ENCODE results near the gene AOC2.
"Not testable (repeated sequence)": the region's sequence is repeated elsewhere in the genome, so short reads cannot be mapped to it uniquely, and the experiment has no call there.

GRCh38 chr17:42867694-42868261, 23.4 kb downstream of the AOC2 start:
- TF ChIP-seq EZH2 (IDR thresholded peaks at IDR 0.05; ENCODE audit: borderline replicate concordance, low read depth, low read length); POLR2AphosphoS5 (IDR thresholded peaks at IDR 0.05; ENCODE audit: control insufficient read depth, insufficient read depth, low read depth, low read length); IRF2 (CRISPR knock-in tag; IDR thresholded peaks at IDR 0.05); SMC3 (conservative IDR thresholded peaks at IDR 0.05; ENCODE audit: insufficient read depth, low read depth, low read length); RBFOX2 (IDR thresholded peaks at IDR 0.05; ENCODE audit: low read depth, low read length); TARDBP (IDR thresholded peaks at IDR 0.05); HCFC1 (IDR thresholded peaks at IDR 0.05; ENCODE audit: low read depth, low read length); ATF3 (IDR thresholded peaks at IDR 0.05); ATF3 (CRISPR knock-in tag; conservative IDR thresholded peaks at IDR 0.05); EP300 (IDR thresholded peaks at IDR 0.05; ENCODE audit: low read length); ZNF12 (CRISPR knock-in tag; IDR thresholded peaks at IDR 0.05); ZNF512 (tag; IDR thresholded peaks at IDR 0.05); NFIC (IDR thresholded peaks at IDR 0.05); ZNF24 (IDR thresholded peaks at IDR 0.05): not testable (repeated sequence)
